Naive thymus-derived CD8-positive, alpha-beta T cell (primary cell): ENCODE measurements around the gene FLYWCH1. TPM values are rescaled to one million over a fixed set of nuclear protein-coding genes. Genes with fewer than 3 reads are reported as not detected.

Experiments used
- ATAC-seq, 2 donors: fragments of 150-1000 bp; cut with Tn5 transposase in 1 of 2; sonication (Bioruptor Pico), chemical (Tn5 transposase) in 1 of 2; 1 replicate in 1 of 2; 2 replicates in 1 of 2; pipeline ENCODE4 v1.10.0; 2021; ENCODE audit warnings: mild to moderate bottlenecking in 2 of 2, moderate library complexity in 2 of 2
- POLR2A ChIA-PET: fragments of 350-600 bp; sonication (Branson Sonifier 250); formaldehyde crosslinking; loops from one replicate; lab custom pipeline; 2021; ENCODE audit warnings: antibody characterized with exemption; lab: Charles Lee
- DNase-seq, 10 donors: peaks; one replicate each; pipeline versions ENCODE4 v3.0.0 to v3.0.0-alpha.2; 2020 to 2022
- H3K27ac Mint-ChIP-seq, 10 donors: one replicate each; pipeline ENCODE4 v1.8.0; 2020 to 2022; ENCODE audit warnings: mild to moderate bottlenecking in 10 of 10, mixed read lengths in 10 of 10, moderate library complexity in 4 of 10, inconsistent platforms in 1 of 10
- H3K27me3 Mint-ChIP-seq, 5 donors: one replicate each; pipeline ENCODE4 v1.8.0; 2021 to 2022; ENCODE audit warnings: mixed read lengths in 5 of 5
- H3K36me3 Mint-ChIP-seq, 3 donors: one replicate each; pipeline ENCODE4 v1.8.0; 2020 to 2022; ENCODE audit warnings: mixed read lengths in 3 of 3, mild to moderate bottlenecking in 2 of 3, inconsistent platforms in 1 of 3
- H3K4me1 Mint-ChIP-seq, 4 donors: one replicate each; pipeline ENCODE4 v1.8.0; 2021 to 2022; ENCODE audit warnings: mixed read lengths in 4 of 4
- H3K4me3 Mint-ChIP-seq, 10 donors: one replicate each; pipeline ENCODE4 v1.8.0; 2020 to 2022; ENCODE audit warnings: mild to moderate bottlenecking in 10 of 10, mixed read lengths in 10 of 10, moderate library complexity in 6 of 10, inconsistent platforms in 1 of 10
- H3K9me3 Mint-ChIP-seq, 9 donors: one replicate each; pipeline ENCODE4 v1.8.0; 2020 to 2022; ENCODE audit warnings: mixed read lengths in 9 of 9, mild to moderate bottlenecking in 3 of 9, inconsistent platforms in 1 of 9, moderate library complexity in 1 of 9
- polyA plus RNA-seq, 3 donors: library from polyadenylated mRNA; unstranded; fragments of 300-500 nt; fragmentation: Illumina TruSeq; gene quantifications; one replicate each; pipeline ENCODE4 v1.2.3, GENCODE V29; 2021
- total RNA-seq, 8 experiments: library from RNA in 2 of 8; stranded (reverse) in 2 of 8; gene quantifications; one replicate each; pipeline ENCODE4 v1.2.3 and lab custom pipeline; 2021 to 2026

The FLYWCH1 gene
- total and polyA plus RNA-seq, 5 experiments from 2014 or later = 5.9 to 113 (median 18.4) TPM

DNA sequence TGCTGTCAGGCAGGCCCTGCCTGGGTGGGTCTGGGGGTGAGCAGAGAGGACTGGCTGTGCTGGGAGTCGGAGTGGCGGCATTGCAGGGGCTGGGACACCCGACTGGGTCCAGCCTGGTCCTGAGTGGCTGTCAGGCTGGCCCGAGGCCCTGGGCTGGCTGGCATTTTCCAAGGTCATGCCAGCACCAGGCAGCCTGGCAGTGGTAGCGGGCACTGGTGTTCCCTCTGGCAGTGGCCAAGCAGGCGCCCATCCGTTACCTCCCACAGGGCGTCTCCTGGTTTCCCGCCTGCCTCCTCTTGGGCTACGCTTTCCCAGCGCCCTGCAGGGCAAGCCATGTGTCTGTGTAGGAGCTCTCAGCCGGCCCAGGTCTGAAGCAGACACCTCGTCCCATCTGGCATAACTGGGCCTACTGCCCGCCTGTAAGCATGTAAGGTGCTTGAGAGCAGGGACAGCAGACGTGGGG lies 74.2 kb downstream of the FLYWCH1 start:
- H3K9me3 Mint-ChIP-seq = no peaks in the 10 kb centered on the region
- POLR2A ChIA-PET = interaction anchor here (0.7 kb wide), 1 partner anchor 1135 kb away, joined by 3 read pairs; no protein-coding TSS in a partner anchor
- no peaks in the 10 kb centered on the region for H3K36me3 Mint-ChIP-seq

DNA sequence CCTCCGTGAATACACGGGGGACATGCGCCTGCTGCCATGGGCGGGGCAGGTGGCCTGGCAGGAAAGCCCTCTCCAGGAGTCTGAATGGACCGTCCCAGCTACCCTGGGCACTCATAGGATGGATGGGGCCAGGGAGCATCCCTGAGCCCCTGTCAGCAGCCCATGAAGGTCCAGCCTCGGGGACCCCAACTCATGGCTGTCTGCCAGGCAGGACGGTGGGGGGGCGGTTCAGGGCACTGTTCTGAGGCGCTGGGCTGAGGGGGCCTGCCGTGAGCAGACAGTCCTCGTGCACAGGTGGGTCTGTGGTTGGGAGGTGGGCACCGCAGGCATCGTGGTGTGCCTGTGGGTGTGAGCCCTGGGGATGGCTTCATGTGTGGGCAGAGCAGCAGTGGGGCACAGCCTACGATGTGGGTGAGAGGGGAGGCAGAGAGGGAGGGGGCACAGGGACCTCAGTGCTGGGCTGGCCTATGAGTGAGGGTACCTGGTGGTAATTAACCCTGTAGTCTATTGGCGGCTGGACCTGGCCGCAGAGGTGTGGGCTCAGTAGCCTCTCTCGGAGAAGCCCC lies 75.0 kb downstream of the FLYWCH1 start:
- no peaks in the 10 kb centered on the region for H3K27me3 Mint-ChIP-seq
- ATAC-seq (no peak), DNase-seq (no peak)
- H3K9me3 Mint-ChIP-seq = no peaks in the 10 kb centered on the region
- H3K4me3 Mint-ChIP-seq = no peak overlapping the region
- POLR2A ChIA-PET = interaction anchor here (0.7 kb wide), 1 partner anchor 1134 kb away, joined by 3 read pairs; no protein-coding TSS in a partner anchor
- H3K4me1 Mint-ChIP-seq = peaks cover 0 to 14% (median 7%) of the 10 kb centered on the region in 4 donors
- no peaks in the 10 kb centered on the region for H3K36me3 Mint-ChIP-seq
- no peak overlapping the region for H3K27ac Mint-ChIP-seq

More for the DNA sequence above, 74.2 kb downstream of the FLYWCH1 start:
- DNase-seq (no peak), ATAC-seq (no peak)
- no peak overlapping the region for H3K27ac Mint-ChIP-seq
- no peaks in the 10 kb centered on the region for H3K27me3 Mint-ChIP-seq
- H3K4me3 Mint-ChIP-seq = no peak overlapping the region
- peaks cover 0 to 22% (median 11%) of the 10 kb centered on the region in 4 donors for H3K4me1 Mint-ChIP-seq

DNA sequence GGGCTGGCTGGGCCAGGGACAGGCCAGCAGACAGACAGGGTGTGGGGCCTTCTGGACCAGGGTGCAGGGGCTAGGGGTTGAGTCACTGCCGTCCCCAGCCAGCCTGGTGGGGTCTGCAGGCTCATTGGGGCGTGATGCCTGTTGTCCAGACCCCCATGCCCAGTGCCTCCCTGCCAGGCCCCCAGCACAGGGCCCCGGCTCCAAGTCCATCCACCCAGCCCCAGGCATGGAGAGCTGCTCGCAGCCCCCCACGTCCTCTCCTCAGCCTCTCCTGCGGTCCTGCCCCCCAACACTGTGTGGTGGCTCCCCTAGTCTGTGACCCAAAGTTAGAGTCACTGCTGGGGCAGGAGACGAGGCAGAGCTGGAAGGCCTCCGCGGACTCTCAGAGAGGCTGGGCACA lies 75.6 kb downstream of the FLYWCH1 start:
- Mint-ChIP-seq H3K27ac (no peak overlapping the region), H3K27me3 (no peaks in the 10 kb centered on the region), H3K9me3 (no peaks in the 10 kb centered on the region), H3K36me3 (no peaks in the 10 kb centered on the region), H3K4me3 (no peak overlapping the region), H3K4me1 (peaks cover 0 to 9% (median 5%) of the 10 kb centered on the region in 4 donors)
- DNase-seq = no peak
- POLR2A ChIA-PET = no interaction called here
- no peak for ATAC-seq

DNA sequence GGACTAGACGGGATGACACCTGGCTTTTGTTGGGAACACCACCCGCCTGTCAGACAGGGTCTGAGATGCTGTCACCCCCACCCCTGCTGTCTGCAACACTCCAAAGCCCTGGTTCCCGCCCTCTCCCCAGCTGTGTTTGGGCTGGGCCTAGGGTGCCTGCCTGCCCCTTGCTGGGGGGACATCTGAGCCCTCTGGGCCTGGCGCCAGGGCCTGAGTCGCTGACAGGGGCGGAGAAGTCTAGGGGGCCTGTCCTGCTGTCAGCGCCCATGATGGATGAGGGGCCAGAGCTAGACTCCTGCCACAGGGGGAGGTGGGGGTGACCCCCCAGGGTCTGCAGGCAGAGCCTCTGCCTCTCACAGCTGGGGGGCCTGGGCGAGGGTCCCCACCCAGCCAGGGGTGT lies 76.1 kb downstream of the FLYWCH1 start:
- POLR2A ChIA-PET = no interaction called here
- no peak for DNase-seq
- no peaks in the 10 kb centered on the region for H3K27me3 Mint-ChIP-seq
- H3K9me3 Mint-ChIP-seq = no peaks in the 10 kb centered on the region
- H3K4me1 Mint-ChIP-seq = peaks cover 0 to 7% (median 2%) of the 10 kb centered on the region in 4 donors
- no peak overlapping the region for H3K4me3 Mint-ChIP-seq
- no peak overlapping the region for H3K27ac Mint-ChIP-seq
- ATAC-seq = no peak
- H3K36me3 Mint-ChIP-seq = no peaks in the 10 kb centered on the region

DNA sequence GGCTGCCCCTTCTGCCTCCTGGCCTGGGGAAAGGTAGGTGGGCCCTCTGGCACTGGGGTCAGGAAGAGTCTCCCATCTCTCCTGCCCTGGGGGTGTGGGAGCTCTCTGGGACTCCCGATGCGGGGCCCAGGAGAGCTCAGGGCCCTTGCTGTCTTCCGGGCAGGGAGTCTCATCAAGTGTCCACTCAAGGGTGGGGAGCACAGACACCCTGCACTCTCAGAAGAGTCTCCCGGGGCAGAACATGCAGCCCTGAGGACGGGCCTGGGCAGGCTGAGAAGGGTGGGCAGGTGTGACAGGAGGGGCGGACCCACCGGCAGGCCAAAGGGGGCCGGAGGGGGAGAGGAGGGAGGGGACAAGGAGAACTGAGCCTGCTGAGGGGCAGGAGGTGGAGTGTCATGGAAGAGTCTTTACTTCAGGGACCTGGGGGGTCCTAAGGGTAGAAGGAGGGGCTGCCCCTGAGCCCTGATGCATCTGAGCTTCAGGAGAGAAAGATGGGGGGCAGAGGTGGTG lies 76.9 kb downstream of the FLYWCH1 start:
- Mint-ChIP-seq H3K4me3 (no peak overlapping the region), H3K9me3 (no peaks in the 10 kb centered on the region), H3K36me3 (no peaks in the 10 kb centered on the region), H3K27me3 (no peaks in the 10 kb centered on the region), H3K27ac (peak overlapping the region in 1 of 10 donors; percentile 18), H3K4me1 (peaks cover 0 to 4% (median 2%) of the 10 kb centered on the region in 4 donors)
- no peak for ATAC-seq
- POLR2A ChIA-PET = interaction anchor here (2.3 kb wide), 1 partner anchor 7 kb away, joined by 6 read pairs; no protein-coding TSS in a partner anchor
- DNase-seq = no peak

DNA sequence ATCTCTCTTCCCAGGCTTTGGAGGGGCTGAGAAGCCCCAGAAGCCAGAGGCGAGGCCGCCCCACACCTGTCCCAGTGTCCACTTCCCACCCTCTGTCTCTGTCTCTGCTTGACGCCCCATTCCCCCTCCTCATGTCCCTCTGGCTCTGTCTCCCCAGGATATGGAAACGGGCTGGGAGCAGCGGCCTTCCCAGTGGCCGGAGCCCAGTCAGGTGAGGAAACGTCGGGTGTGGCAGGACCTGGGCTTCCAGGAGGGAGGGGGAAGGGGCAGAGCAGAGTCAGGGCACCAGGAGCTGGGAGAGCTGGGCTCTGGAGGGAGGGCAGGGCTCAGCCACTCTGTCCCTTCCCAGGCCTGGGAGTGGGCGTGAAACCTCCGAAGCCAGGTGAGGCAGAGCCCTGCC lies 79.2 kb downstream of the FLYWCH1 start:
- POLR2A ChIA-PET = interaction anchor here (2.3 kb wide), 1 partner anchor 10 kb away, joined by 6 read pairs; no protein-coding TSS in a partner anchor
- no peak for ATAC-seq
- DNase-seq = no peak
- Mint-ChIP-seq H3K9me3 (no peaks in the 10 kb centered on the region), H3K27ac (no peak overlapping the region), H3K27me3 (no peaks in the 10 kb centered on the region), H3K4me1 (no peaks in the 10 kb centered on the region), H3K4me3 (no peak overlapping the region), H3K36me3 (no peaks in the 10 kb centered on the region)

DNA sequence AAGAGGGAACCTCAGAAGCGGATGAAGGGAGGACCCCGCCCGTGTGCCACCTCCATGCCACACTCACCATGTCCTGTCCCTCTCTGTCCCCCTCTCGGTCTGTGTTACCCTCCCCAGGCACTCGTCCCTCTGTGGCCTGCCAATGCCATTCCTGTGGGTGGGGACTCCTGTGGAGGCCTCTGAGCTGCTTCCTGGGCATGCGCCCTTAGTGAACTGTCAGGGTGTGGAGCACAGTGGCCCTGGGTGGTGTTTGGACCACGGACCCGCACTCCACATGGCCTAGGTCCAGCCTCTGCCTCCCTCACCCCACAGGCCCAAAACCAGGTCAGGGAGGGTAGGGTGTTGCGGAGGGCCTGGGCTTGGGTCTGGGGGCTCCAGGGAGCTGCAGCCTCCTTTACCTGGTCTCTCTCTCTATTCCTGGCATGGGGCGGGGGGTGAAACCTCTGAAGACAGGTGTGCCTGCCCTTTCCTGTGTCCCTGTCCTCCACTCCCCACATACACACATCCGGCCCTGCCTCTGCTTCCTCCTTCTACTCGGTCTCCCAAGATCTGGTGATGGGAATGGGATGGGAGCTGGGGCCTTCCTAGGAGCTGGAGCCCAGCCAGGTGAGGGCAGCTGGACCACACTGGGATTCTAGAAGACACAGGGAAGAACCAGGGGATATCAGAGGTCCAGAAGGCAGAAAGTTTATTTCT lies 80.0 kb downstream of the FLYWCH1 start:
- Mint-ChIP-seq H3K27me3 (no peaks in the 10 kb centered on the region), H3K4me3 (no peak overlapping the region), H3K27ac (no peak overlapping the region), H3K36me3 (no peaks in the 10 kb centered on the region), H3K4me1 (no peaks in the 10 kb centered on the region), H3K9me3 (no peaks in the 10 kb centered on the region)
- ATAC-seq (no peak), DNase-seq (no peak)
- POLR2A ChIA-PET = interaction anchor here (0.8 to 0.9 kb wide), 2 partner anchors 11 to 36 kb away, joined by 4 read pairs; no protein-coding TSS in a partner anchor

DNA sequence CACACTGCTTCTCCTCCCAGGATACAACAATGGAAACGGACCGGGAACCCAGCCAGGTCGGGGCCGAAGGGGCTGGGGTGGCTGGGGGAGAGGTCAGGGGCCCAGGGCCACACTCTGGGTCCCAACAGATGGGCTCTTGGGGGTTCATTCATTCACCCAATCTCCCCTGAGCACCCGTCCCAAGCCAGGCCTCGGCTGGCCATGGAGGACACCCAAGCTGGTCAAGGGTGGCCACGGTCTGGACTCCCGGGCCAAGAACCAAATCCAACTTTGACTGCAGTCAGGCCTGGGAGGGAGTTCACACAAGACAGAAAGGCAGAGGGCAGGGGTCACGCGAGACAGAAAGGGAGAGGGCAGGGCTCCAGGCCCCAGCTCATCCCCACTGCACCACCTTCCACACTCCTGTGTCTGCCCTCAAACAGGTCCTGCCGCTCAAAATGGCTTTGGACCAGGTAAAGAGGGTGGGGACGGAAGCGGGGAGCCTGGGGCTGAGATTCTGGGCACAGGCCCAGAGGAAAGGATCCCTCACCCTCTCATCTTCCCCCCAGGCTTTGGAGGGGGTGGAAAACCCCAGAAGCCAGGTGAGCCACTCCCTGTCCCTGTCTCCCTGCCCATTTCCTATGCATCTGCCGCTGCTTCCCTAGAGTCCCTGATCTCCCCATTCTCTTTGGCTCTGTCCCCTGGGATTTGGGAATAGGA lies 80.8 kb downstream of the FLYWCH1 start:
- Mint-ChIP-seq H3K4me3 (no peak overlapping the region), H3K9me3 (no peaks in the 10 kb centered on the region), H3K36me3 (no peaks in the 10 kb centered on the region), H3K4me1 (no peaks in the 10 kb centered on the region), H3K27me3 (no peaks in the 10 kb centered on the region), H3K27ac (peak overlapping the region in 1 of 10 donors; percentile 43)
- ATAC-seq = no peak
- no peak for DNase-seq
- POLR2A ChIA-PET = interaction anchor here (0.9 kb wide), 1 partner anchor 12 kb away, joined by 4 read pairs; no protein-coding TSS in a partner anchor

DNA sequence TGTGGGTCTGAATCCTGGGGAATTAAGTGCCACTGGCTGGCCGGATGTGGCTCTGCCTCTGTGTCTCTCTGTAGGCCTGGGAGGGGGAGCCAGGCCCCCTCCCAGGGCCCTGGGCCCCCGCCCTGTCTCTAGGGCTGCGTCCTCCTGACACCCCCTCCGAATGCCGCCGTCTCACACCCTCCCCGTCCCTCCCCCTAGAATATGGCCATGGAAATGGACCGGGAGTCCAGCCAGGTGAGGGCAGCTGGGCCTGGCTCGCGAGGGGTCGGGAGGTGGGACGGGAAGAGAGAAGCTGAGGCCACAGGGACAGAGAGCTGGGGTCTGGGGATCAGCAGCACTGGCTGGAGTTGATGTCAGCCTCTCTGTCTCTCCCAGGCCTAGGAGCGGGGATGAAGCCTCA lies 84.6 kb downstream of the FLYWCH1 start:
- Mint-ChIP-seq H3K9me3 (no peaks in the 10 kb centered on the region), H3K4me3 (no peak overlapping the region), H3K27me3 (peaks cover 0 to 17% (median 0%) of the 10 kb centered on the region in 5 donors), H3K27ac (no peak overlapping the region), H3K36me3 (no peaks in the 10 kb centered on the region), H3K4me1 (peaks cover 0 to 1% (median 0%) of the 10 kb centered on the region in 4 donors)
- ATAC-seq = no peak
- POLR2A ChIA-PET = no interaction called here
- no peak for DNase-seq

DNA sequence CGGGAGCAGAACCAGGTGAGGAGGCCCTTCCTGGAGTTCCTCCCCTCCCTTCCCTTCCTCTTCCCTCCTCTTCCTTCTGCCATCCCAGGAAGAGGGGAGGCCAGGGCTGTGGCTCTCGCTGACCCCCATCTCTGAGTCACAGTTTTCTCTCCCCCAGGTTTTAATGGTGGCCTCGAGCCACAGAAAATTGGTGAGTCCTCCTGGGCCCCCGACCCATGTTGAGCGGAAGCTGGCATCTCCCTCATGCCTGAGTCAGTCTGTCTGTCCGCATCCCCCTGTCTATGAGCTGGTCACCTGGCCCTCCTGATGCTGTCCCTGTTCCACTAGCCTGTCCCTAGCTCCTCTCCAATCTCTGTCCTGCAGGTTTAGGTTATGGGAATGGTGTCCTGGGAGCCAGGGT lies 88.2 kb downstream of the FLYWCH1 start:
- peaks cover 1 to 5% (median 4%) of the 10 kb centered on the region in 4 donors for H3K4me1 Mint-ChIP-seq
- no peaks in the 10 kb centered on the region for H3K9me3 Mint-ChIP-seq
- H3K36me3 Mint-ChIP-seq = no peaks in the 10 kb centered on the region
- no peak for ATAC-seq
- DNase-seq = no peak
- H3K27me3 Mint-ChIP-seq = peaks cover 0 to 17% (median 0%) of the 10 kb centered on the region in 5 donors
- POLR2A ChIA-PET = interaction anchor here (1.1 kb wide), 1 partner anchor 20 kb away, joined by 3 read pairs; the partner anchor contains the start of gene PKMYT1
- peak overlapping the region in 1 of 10 donors; percentile 61 for H3K27ac Mint-ChIP-seq
- H3K4me3 Mint-ChIP-seq = no peak overlapping the region

DNA sequence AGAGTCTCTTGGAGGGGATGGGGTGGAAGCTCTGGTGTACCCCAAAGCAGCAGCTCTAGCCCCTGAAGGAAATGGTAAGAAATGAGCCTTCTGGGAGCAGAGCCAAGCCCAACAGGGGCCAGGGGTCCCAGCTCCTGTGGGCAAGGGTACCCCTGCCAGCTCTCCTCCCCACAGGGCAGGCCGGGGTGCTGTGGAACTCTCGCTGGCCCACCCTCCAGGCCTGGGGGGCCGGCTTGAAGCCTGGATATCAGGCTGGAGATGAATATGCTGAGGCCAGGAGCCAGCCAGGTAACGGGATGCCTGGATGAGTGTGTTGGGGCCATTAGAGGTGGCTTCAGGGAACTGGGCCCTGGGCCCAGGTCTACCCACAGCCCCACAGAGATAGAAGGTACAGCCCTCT lies 88.8 kb downstream of the FLYWCH1 start:
- Mint-ChIP-seq H3K4me3 (no peak overlapping the region), H3K27me3 (peaks cover 0 to 17% (median 0%) of the 10 kb centered on the region in 5 donors), H3K27ac (no peak overlapping the region), H3K36me3 (no peaks in the 10 kb centered on the region), H3K9me3 (no peaks in the 10 kb centered on the region), H3K4me1 (peaks cover 1 to 7% (median 5%) of the 10 kb centered on the region in 4 donors)
- ATAC-seq = no peak
- no peak for DNase-seq
- POLR2A ChIA-PET = interaction anchor here (0.6 to 1.1 kb wide), 2 partner anchors 10 to 20 kb away, joined by 3 to 4 read pairs; partner anchors contain the start of gene PKMYT1
